Transverse colon (tissue), 4 donors: ENCODE measurements around the gene INTS7. TPM values are rescaled to one million over a fixed set of nuclear protein-coding genes. Genes with fewer than 3 reads are reported as not detected.

ENCODE experiments used
- DNase-seq: peaks from one replicate; pipeline ENCODE4 v3.0.0-alpha.2; 2019
- H3K27ac ChIP-seq, 4 donors: fragments of 200-600 bp; sonication (generic); 2 replicates each; pipeline ENCODE4 v1.5.1; 2016 to 2018; ENCODE audit warnings: inconsistent platforms in 4 of 4
- H3K27me3 ChIP-seq: fragments of 200-600 bp; sonication (generic); 2 replicates; pipeline ENCODE4 v1.5.1; 2017; ENCODE audit warnings: inconsistent platforms
- H3K36me3 ChIP-seq, 4 donors: fragments of 200-600 bp; sonication (generic); 2 replicates each; pipeline ENCODE4 v1.5.1; 2017 to 2019; ENCODE audit warnings: inconsistent platforms in 4 of 4
- H3K4me1 ChIP-seq, 4 donors: fragments of 200-600 bp; sonication (generic); 2 replicates each; pipeline ENCODE4 v1.5.1; 2017 to 2020; ENCODE audit warnings: inconsistent platforms in 4 of 4
- H3K4me3 ChIP-seq, 4 donors: fragments of 200-600 bp; sonication (generic); 1 replicate in 1 of 4; 2 replicates in 3 of 4; pipeline versions ENCODE4 v1.5.1 to v1.6.1; 2017 to 2019; ENCODE audit warnings: inconsistent platforms in 4 of 4
- H3K9me3 ChIP-seq, 2 donors: fragments of 200-600 bp; sonication (generic); 2 replicates each; pipeline ENCODE4 v1.5.1; 2017 to 2019; ENCODE audit warnings: inconsistent platforms in 2 of 2
- EP300 ChIP-seq: sonication (generic); formaldehyde crosslinking; IDR thresholded peaks from one replicate; pipeline ENCODE4 v1.6.1; 2017; ENCODE audit warnings: antibody characterized with exemption, low read depth
- POLR2A ChIP-seq: fragments of 450-650 bp; IDR thresholded peaks from one replicate; pipeline ENCODE4 v1.6.1; 2016; ENCODE audit warnings: antibody characterized with exemption, mild to moderate bottlenecking, moderate library complexity
- POLR2AphosphoS5 ChIP-seq, 3 donors: sonication (generic); formaldehyde crosslinking; IDR thresholded peaks; one replicate each; pipeline ENCODE4 v1.6.1; 2016; ENCODE audit warnings: antibody characterized with exemption in 3 of 3
- WGBS, 2 donors: methylation state at CpG; one replicate each; pipeline ENCODE4 v1.1.5; 2018; ENCODE audit warnings: low coverage in 1 of 2; 5-methylcytosine and 5-hydroxymethylcytosine counted together
- in situ Hi-C, 4 donors: fragments of 200-750 bp; cut with MboI; loops; one replicate each; pipeline versions ENCODE4 v1.15.0 to v1.15.1; 2017; ENCODE audit warnings: low sequenced_read_pairs in 3 of 4, low pct_ligation_motif_present in 1 of 4, low pct_unique_long_range_greater_than_20kb in 1 of 4
- intact Hi-C: fragments of 100-400 bp; cut with DNase I; formaldehyde crosslinking; loops from one replicate; pipeline ENCODE4 v1.15.1; 2023; ENCODE audit warnings: low total_unique reads
- total RNA-seq, 4 donors: library from RNA; depleted of rRNA; stranded (reverse); fragments of >200 nt; gene quantifications; one replicate each; pipeline ENCODE4 v1.1.0, GENCODE V29; 2016
- TF ChIP-seq, protein P1 (sequence below), 5 experiments: fragments of 200-600 bp in 3 of 5; fragments of 450-650 bp in 2 of 5; sonication (generic) in 3 of 5; IDR thresholded peaks; 1 replicate in 2 of 5; 2 replicates in 3 of 5; pipeline ENCODE4 v1.5.1; 2016 to 2017; ENCODE audit warnings: antibody characterized with exemption in 5 of 5, inconsistent platforms in 3 of 5, mild to moderate bottlenecking in 2 of 5, moderate library complexity in 1 of 5

The INTS7 gene
- total RNA-seq, 4 donors from 2014 or later = 7.1 to 10.0 (median 9.5) TPM

DNA sequence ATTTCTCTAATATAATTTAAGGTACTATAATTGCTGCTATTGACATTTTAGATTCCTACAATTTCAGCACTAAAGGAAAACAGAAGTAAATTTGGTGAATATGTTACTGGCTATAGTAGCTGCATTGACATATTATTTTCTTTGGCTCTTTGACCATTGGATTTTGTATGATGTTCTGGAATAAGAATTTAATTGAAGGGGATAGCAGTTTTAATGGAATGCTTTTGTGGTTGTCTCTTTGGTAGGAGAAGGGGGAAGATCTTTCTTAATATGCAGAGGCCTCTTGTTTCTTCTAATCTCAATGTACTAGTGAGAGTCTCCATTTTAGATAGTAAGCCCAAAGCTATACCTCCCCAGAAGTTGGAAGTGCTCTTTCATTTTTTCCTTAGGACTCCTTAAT, 7.1 kb upstream of the INTS7 start:
- no peaks in the 10 kb centered on the region for H3K36me3 ChIP-seq
- DNase-seq = no peak
- H3K27me3 ChIP-seq = no peaks in the 10 kb centered on the region
- no peaks in the 10 kb centered on the region for H3K9me3 ChIP-seq
- H3K4me1 ChIP-seq = no peaks in the 10 kb centered on the region
- no peak for TF ChIP-seq POLR2A
- no peak for TF ChIP-seq POLR2AphosphoS5 (IDR thresholded peaks at IDR 0.05)
- TF ChIP-seq, protein P1, sequence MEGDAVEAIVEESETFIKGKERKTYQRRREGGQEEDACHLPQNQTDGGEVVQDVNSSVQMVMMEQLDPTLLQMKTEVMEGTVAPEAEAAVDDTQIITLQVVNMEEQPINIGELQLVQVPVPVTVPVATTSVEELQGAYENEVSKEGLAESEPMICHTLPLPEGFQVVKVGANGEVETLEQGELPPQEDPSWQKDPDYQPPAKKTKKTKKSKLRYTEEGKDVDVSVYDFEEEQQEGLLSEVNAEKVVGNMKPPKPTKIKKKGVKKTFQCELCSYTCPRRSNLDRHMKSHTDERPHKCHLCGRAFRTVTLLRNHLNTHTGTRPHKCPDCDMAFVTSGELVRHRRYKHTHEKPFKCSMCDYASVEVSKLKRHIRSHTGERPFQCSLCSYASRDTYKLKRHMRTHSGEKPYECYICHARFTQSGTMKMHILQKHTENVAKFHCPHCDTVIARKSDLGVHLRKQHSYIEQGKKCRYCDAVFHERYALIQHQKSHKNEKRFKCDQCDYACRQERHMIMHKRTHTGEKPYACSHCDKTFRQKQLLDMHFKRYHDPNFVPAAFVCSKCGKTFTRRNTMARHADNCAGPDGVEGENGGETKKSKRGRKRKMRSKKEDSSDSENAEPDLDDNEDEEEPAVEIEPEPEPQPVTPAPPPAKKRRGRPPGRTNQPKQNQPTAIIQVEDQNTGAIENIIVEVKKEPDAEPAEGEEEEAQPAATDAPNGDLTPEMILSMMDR (IDR thresholded peaks at IDR 0.05) = no peak
- TF ChIP-seq EP300 = no peak
- in situ Hi-C loops = no loop called here
- H3K4me3 ChIP-seq = no peak overlapping the region
- H3K27ac ChIP-seq = no peak overlapping the region
- intact Hi-C loops = no loop called here

DNA sequence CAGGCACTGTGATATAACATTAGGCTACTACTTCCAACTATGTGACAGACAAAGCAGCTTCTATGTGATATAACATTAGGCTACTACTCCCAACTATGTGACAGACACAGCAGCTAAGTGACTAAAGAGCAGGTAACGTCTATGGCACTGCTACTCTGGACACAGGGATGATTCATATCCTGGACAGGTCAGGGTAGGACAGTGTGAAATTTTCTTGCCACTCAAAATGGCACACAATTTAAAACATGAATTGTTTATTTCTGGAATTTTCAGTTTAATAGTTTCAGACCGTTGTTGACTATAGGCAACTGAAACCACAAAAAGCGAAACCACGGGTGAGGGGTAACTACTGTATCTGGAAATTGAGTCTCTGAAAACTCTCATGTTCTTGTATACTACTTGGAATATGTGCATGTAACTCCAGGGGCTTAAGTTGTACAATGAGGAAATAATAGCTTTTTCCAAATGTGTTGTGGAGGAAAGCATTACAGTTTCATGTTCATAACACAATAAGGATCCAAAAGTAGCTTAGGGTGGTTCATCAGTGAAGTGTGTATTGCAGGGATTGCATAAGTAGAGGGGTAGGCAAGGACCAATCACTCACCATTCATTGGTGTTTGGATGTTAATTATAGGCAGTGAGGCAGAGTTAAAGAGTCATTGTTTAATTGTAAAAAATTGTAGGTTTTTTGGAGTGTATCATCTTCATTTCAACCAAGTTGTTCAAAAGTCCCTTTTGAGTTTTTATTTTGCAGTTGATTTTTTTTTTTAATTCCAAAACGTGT, 5.5 kb upstream of the INTS7 start:
- no peak for DNase-seq
- Histone ChIP-seq H3K27ac (no peak overlapping the region), H3K36me3 (no peaks in the 10 kb centered on the region), H3K4me1 (peaks cover 2 to 11% (median 5%) of the 10 kb centered on the region in 4 donors), H3K9me3 (no peaks in the 10 kb centered on the region), H3K27me3 (no peaks in the 10 kb centered on the region), H3K4me3 (no peak overlapping the region)
- no peak for TF ChIP-seq POLR2A
- TF ChIP-seq POLR2AphosphoS5 (IDR thresholded peaks at IDR 0.05) = no peak
- TF ChIP-seq EP300 = no peak
- TF ChIP-seq, protein P1 (IDR thresholded peaks at IDR 0.05) = no peak
- intact Hi-C loops (no loop called here), in situ Hi-C loops (no loop called here)
- 63% methylated on average over 5 of the region's 5 CpGs for WGBS, 2 donors

DNA sequence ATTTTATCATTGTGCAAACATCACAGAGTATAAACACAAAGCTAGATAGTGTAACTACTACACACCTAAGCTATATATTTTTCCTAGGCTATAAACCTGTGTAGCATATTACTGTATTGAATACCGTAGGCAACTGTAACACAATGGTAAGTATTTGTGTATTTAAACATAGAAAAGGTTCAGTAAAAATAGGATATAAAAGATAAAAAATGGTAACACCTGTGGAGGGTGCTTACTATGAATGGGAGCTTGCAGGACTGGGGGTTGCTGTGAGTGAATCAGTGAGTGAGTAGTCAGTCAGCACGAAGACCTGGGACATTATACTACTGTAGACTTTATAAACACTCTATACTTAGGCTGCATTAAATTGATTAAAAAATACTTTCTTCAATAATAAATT, 4.3 kb upstream of the INTS7 start:
- intact Hi-C loops = no loop called here
- DNase-seq = no peak
- in situ Hi-C loops = no loop called here

DNA sequence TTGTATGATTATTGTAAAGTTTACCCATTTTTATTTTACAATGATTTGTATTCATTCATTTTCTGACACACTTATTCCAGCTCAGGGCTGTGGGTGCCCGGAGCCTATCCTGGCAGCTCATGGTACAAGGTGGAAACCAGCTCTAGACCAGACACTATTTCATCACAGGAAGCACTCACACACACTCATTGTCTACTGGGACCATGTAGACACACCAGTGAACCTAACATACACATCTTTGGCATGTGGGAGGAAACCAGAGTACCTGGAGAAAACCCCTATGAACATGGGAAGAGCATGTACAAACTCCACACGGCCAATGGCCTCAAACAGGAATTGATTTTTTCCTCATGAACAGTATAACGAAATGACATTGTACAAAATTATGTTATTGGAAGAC, 2.5 kb upstream of the INTS7 start:
- 68% methylated on average over 3 of the region's 3 CpGs; no CpG with 5 or more reads in 1 of the 2 donors for WGBS, 2 donors
- Histone ChIP-seq H3K27ac (no peak overlapping the region), H3K4me1 (peaks cover 8 to 26% (median 16%) of the 10 kb centered on the region in 4 donors), H3K27me3 (no peaks in the 10 kb centered on the region), H3K9me3 (no peaks in the 10 kb centered on the region), H3K4me3 (no peak overlapping the region), H3K36me3 (no peaks in the 10 kb centered on the region)
- intact Hi-C loops (no loop called here), in situ Hi-C loops (no loop called here)
- no peak for TF ChIP-seq EP300
- no peak for DNase-seq

More for the DNA sequence above, 4.3 kb upstream of the INTS7 start:
- peaks cover 3 to 11% (median 6%) of the 10 kb centered on the region in 4 donors for H3K4me1 ChIP-seq
- no peak overlapping the region for H3K27ac ChIP-seq
- no peaks in the 10 kb centered on the region for H3K36me3 ChIP-seq
- 66 to 67% methylated on average over 1 to 2 of the region's 2 CpGs for WGBS, 2 donors
- no peaks in the 10 kb centered on the region for H3K27me3 ChIP-seq
- TF ChIP-seq, protein P1 (IDR thresholded peaks at IDR 0.05) = no peak
- TF ChIP-seq POLR2AphosphoS5 (IDR thresholded peaks at IDR 0.05) (no peak), POLR2A (no peak), EP300 (no peak)
- H3K4me3 ChIP-seq = no peak overlapping the region
- no peaks in the 10 kb centered on the region for H3K9me3 ChIP-seq
